ENCODE measurements around the gene KCTD10.

KCTD10 gene

DNA sequence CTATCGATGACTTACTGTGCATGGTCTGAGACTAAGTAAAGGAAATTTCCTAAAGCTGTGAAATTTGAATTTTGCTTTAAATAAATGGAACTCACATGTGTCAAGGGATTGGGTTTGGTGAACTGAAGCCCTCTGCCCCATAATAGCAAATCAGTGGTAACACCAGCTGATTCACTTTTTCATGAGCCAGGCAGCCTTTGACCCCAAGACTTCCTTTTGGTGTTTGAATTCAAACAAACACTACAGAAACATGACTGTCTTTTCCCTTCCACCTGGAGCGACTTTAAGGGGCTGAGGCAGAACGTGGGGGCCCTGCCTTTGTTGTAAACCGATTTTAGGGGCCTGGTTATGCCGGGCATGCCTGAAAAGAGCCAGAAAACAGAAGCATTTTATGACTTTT is 28.8 kb downstream of the KCTD10 start:
- DNase-seq (ENCODE audit: low spot score) = no peak
- TF ChIP-seq, protein P1, sequence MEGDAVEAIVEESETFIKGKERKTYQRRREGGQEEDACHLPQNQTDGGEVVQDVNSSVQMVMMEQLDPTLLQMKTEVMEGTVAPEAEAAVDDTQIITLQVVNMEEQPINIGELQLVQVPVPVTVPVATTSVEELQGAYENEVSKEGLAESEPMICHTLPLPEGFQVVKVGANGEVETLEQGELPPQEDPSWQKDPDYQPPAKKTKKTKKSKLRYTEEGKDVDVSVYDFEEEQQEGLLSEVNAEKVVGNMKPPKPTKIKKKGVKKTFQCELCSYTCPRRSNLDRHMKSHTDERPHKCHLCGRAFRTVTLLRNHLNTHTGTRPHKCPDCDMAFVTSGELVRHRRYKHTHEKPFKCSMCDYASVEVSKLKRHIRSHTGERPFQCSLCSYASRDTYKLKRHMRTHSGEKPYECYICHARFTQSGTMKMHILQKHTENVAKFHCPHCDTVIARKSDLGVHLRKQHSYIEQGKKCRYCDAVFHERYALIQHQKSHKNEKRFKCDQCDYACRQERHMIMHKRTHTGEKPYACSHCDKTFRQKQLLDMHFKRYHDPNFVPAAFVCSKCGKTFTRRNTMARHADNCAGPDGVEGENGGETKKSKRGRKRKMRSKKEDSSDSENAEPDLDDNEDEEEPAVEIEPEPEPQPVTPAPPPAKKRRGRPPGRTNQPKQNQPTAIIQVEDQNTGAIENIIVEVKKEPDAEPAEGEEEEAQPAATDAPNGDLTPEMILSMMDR (IDR thresholded peaks at IDR 0.05; ENCODE audit: extremely low read depth, insufficient read depth, missing control alignments) = no peak
- in situ Hi-C loops (cut with MboI; ENCODE audit: low pct_unique_long_range_greater_than_20kb, low sequenced_read_pairs, unreplicated experiment) = no loop called here

- no peak for DNase-seq (ENCODE audit: low spot score)
- TF ChIP-seq, protein P1 (IDR thresholded peaks at IDR 0.05; ENCODE audit: extremely low read depth, insufficient read depth, missing control alignments) = no peak
- in situ Hi-C loops (cut with MboI; ENCODE audit: low pct_unique_long_range_greater_than_20kb, low sequenced_read_pairs, unreplicated experiment) = no loop called here
These were observed 29.6 kb downstream of the KCTD10 start for GRCh38 chr12:109447482-109447881.

DNA sequence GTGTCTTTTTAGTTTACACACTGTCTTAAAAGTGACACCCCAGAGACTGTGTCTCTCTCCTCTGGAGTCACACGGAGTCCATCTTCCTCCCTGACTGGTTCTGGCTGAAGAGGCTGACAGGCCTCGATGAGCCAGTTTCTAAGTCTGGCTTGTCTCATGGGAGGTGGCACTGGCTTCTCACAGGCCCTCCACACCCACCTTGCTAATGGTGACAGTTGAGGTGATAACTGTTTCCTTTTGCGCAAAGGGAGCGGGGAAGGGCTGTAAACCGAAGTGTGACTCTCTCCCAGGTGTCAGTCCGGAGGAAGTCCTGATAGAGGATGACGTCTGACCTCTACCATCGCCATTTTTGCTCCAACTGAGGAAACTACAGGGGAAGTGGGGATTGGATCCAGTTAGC is 30.2 kb downstream of the KCTD10 start:
- TF ChIP-seq, protein P1 (IDR thresholded peaks at IDR 0.05; ENCODE audit: extremely low read depth, insufficient read depth, missing control alignments) = no peak
- no peak for DNase-seq (ENCODE audit: low spot score)
- in situ Hi-C loops (cut with MboI; ENCODE audit: low pct_unique_long_range_greater_than_20kb, low sequenced_read_pairs, unreplicated experiment) = no loop called here

DNA sequence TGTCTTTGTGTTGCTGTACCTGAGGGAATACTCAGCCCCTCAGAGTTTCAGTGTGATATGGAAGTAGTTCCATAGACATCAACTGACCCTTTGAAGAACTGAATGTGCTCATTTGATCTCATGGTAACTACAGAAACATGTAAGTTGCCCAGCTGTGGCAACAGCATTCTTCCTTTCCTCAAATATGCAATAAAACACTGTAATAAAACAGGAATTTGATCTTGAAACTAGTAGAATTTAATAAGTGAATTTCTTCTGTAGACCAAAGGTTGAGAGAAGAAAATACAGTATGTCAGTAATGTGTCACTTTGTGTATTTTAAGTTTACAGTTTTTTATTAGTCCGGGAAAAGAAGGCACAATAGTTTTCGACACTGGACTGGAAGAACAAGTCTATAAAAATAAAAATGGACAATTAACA is 31.9 kb downstream of the KCTD10 start:
- no peak for DNase-seq (ENCODE audit: low spot score)
- in situ Hi-C loops (cut with MboI; ENCODE audit: low pct_unique_long_range_greater_than_20kb, low sequenced_read_pairs, unreplicated experiment) = no loop called here
- TF ChIP-seq, protein P1 (IDR thresholded peaks at IDR 0.05; ENCODE audit: extremely low read depth, insufficient read depth, missing control alignments) = no peak

- TF ChIP-seq, protein P1 (IDR thresholded peaks at IDR 0.05; ENCODE audit: extremely low read depth, insufficient read depth, missing control alignments) = no peak
- in situ Hi-C loops (cut with MboI; ENCODE audit: low pct_unique_long_range_greater_than_20kb, low sequenced_read_pairs, unreplicated experiment) = no loop called here
- no peak for DNase-seq (ENCODE audit: low spot score)
These were observed 32.8 kb downstream of the KCTD10 start for GRCh38 chr12:109444259-109444658.

- TF ChIP-seq, protein P1 (IDR thresholded peaks at IDR 0.05; ENCODE audit: extremely low read depth, insufficient read depth, missing control alignments) = no peak
- in situ Hi-C loops (cut with MboI; ENCODE audit: low pct_unique_long_range_greater_than_20kb, low sequenced_read_pairs, unreplicated experiment) = no loop called here
- no peak for DNase-seq (ENCODE audit: low spot score)
These were observed 33.3 kb downstream of the KCTD10 start for GRCh38 chr12:109443794-109444193.
